Loucy (cell line): ENCODE results near the gene TGFBR3.

Source experiments
- H2AFZ ChIP-seq: fragments of 200-600 bp; sonication (generic); 2 replicates; pipeline ENCODE4 v1.6.0; 2016; ENCODE audit warnings: antibody characterized with exemption, mild to moderate bottlenecking, low read length, moderate library complexity
- H3F3A ChIP-seq: fragments of 200-600 bp; 2 replicates; pipeline ENCODE4 v1.6.0; 2016; ENCODE audit warnings: antibody characterized with exemption, low read depth, mild to moderate bottlenecking
- H3K27me3 ChIP-seq: fragments of 200-600 bp; sonication (generic); 2 replicates; pipeline ENCODE4 v1.6.1; 2014; ENCODE audit warnings: low read length, mild to moderate bottlenecking; ENCODE audit not compliant: insufficient read depth, poor library complexity, severe bottlenecking
- H3K36me3 ChIP-seq: fragments of 200-600 bp; sonication (generic); 2 replicates; pipeline ENCODE4 v1.6.1; 2016; ENCODE audit warnings: low read length; ENCODE audit not compliant: insufficient read depth
- H3K4me1 ChIP-seq: fragments of 200-600 bp; sonication (generic); 2 replicates; pipeline ENCODE4 v1.5.1; 2014; ENCODE audit warnings: low read length, mild to moderate bottlenecking; ENCODE audit not compliant: insufficient read depth, poor library complexity, severe bottlenecking
- H3K4me2 ChIP-seq: fragments of 200-600 bp; sonication (generic); 2 replicates; pipeline ENCODE4 v1.6.0; 2014; ENCODE audit warnings: antibody characterized with exemption, low read length, low read depth, mild to moderate bottlenecking; ENCODE audit not compliant: poor library complexity, severe bottlenecking
- H3K4me3 ChIP-seq: fragments of 200-600 bp; sonication (generic); 2 replicates; pipeline ENCODE4 v1.5.1; 2014; ENCODE audit warnings: low read length, mild to moderate bottlenecking, mixed read lengths; ENCODE audit not compliant: poor library complexity, severe bottlenecking
- H3K79me2 ChIP-seq: fragments of 200-600 bp; sonication (generic); 2 replicates; pipeline ENCODE4 v1.6.1; 2014; ENCODE audit warnings: low read length; ENCODE audit not compliant: insufficient read depth
- H3K9ac ChIP-seq: fragments of 200-600 bp; sonication (generic); 2 replicates; pipeline ENCODE4 v1.6.0; 2014; ENCODE audit warnings: mild to moderate bottlenecking, low read depth, low read length, moderate library complexity; ENCODE audit not compliant: poor library complexity, severe bottlenecking
- H3K9me2 ChIP-seq: fragments of 200-600 bp; sonication (generic); replicated peaks from 2 replicates; pipeline ENCODE4 v1.6.1; 2016; ENCODE audit warnings: low read depth, low read length, mixed read lengths
- H3K9me3 ChIP-seq: fragments of 200-600 bp; sonication (generic); 2 replicates; pipeline ENCODE4 v1.6.1; 2014; ENCODE audit warnings: mild to moderate bottlenecking, antibody characterized with exemption, low read length, low read depth; ENCODE audit not compliant: insufficient read depth
- H4K20me1 ChIP-seq: fragments of 200-600 bp; sonication (generic); 2 replicates; pipeline ENCODE4 v1.6.0; 2014; ENCODE audit warnings: antibody characterized with exemption, low read length, mild to moderate bottlenecking; ENCODE audit not compliant: insufficient read depth, poor library complexity, severe bottlenecking
- CTCF ChIP-seq: fragments of 200-600 bp; sonication (generic); conservative IDR thresholded peaks from 2 replicates; pipeline ENCODE4 v1.5.1; 2014; ENCODE audit warnings: mild to moderate bottlenecking, antibody characterized with exemption, low read length
- EZH2phosphoT487 ChIP-seq: fragments of 200-600 bp; IDR thresholded peaks from 2 replicates; pipeline ENCODE4 v1.6.1; 2018; ENCODE audit warnings: antibody characterized with exemption, mild to moderate bottlenecking, moderate library complexity, borderline replicate concordance

Gene TGFBR3

DNA sequence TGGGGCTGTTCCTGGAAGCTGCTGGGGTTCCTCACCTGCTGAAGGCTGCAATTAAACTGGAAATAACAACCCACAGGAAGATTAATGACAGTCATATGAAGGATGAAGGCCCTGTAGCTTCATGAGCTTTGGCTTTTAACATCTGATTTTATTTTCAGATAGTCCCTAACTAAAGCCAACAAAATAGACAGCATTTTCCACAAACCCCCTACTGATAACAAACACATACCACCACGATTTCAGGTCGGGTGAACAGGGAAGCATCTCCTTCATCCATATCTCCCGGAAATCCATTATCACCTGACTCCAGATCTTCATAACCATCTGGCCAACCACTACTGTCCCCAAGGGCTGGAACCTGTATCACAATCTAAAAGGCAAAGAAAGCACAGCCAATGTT, 169.6 kb downstream of the TGFBR3 start:
- H3K4me1 ChIP-seq: no peaks in the 10 kb centered on the region
- H3K27me3 ChIP-seq: no peaks in the 10 kb centered on the region
- H3K9me2 ChIP-seq: no peaks in the 10 kb centered on the region
- H3K79me2 ChIP-seq: no peaks in the 10 kb centered on the region
- no peak overlapping the region for H3K4me2 ChIP-seq
- H3K9me3 ChIP-seq: no peaks in the 10 kb centered on the region
- H3K4me3 ChIP-seq: no peak overlapping the region
- no peak overlapping the region for H2AFZ ChIP-seq
- H3K9ac ChIP-seq: no peak overlapping the region
- TF ChIP-seq CTCF (no peak), EZH2phosphoT487 (no peak)
- H3F3A ChIP-seq: no peaks in the 10 kb centered on the region
- H3K36me3 ChIP-seq: no peaks in the 10 kb centered on the region
- H4K20me1 ChIP-seq: no peaks in the 10 kb centered on the region

DNA sequence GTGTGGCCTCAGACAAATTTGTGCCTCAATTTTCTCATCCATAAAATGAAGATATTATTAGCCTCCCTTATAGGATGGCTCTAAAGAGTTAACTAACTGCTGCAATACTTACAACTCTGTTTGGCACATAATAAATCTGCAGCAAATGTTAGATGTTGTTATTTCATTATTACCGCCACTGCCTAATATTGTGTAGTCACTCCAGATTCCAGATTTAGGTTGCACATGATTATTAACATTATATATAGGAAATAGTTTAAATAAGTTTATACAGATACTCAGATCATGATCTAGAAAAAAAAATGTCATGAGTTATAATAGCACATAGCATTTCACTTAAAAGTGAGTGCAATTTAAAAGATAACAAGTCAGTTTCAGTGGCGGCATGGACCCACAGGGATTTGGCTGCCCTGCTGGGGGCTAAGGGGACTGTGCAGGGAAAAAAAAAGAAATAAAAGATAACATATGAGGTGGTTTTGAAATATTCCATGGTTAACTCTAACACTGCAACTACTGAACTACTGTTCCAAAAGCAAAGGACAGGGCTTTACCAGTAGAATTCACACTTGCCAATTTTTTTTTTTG, 170.4 kb downstream of the TGFBR3 start:
- no peak overlapping the region for H3K4me2 ChIP-seq
- no peaks in the 10 kb centered on the region for H4K20me1 ChIP-seq
- no peak for TF ChIP-seq EZH2phosphoT487
- TF ChIP-seq CTCF: no peak
- no peaks in the 10 kb centered on the region for H3K27me3 ChIP-seq
- no peaks in the 10 kb centered on the region for H3K9me3 ChIP-seq
- H3F3A ChIP-seq: no peaks in the 10 kb centered on the region
- H3K36me3 ChIP-seq: no peaks in the 10 kb centered on the region
- no peaks in the 10 kb centered on the region for H3K4me1 ChIP-seq
- no peak overlapping the region for H3K4me3 ChIP-seq
- H3K9me2 ChIP-seq: no peaks in the 10 kb centered on the region
- no peaks in the 10 kb centered on the region for H3K79me2 ChIP-seq
- no peak overlapping the region for H2AFZ ChIP-seq
- no peak overlapping the region for H3K9ac ChIP-seq

- Histone ChIP-seq H2AFZ (no peak overlapping the region), H3K4me2 (no peak overlapping the region), H3K36me3 (no peaks in the 10 kb centered on the region), H4K20me1 (no peaks in the 10 kb centered on the region), H3K27me3 (no peaks in the 10 kb centered on the region), H3K4me1 (no peaks in the 10 kb centered on the region), H3K9ac (no peak overlapping the region), H3K9me3 (no peaks in the 10 kb centered on the region), H3K79me2 (no peaks in the 10 kb centered on the region), H3F3A (no peaks in the 10 kb centered on the region), H3K9me2 (no peaks in the 10 kb centered on the region), H3K4me3 (no peak overlapping the region)
- TF ChIP-seq EZH2phosphoT487 (no peak), CTCF (no peak)
These were observed 171.0 kb downstream of the TGFBR3 start for GRCh38 chr1:91714867-91715381.
